ENCODE measurements around the gene RTN3.
"Not testable (repeated sequence)": the region's sequence is repeated elsewhere in the genome, so short reads cannot be mapped to it uniquely, and the experiment has no call there.

RTN3 gene

DNA sequence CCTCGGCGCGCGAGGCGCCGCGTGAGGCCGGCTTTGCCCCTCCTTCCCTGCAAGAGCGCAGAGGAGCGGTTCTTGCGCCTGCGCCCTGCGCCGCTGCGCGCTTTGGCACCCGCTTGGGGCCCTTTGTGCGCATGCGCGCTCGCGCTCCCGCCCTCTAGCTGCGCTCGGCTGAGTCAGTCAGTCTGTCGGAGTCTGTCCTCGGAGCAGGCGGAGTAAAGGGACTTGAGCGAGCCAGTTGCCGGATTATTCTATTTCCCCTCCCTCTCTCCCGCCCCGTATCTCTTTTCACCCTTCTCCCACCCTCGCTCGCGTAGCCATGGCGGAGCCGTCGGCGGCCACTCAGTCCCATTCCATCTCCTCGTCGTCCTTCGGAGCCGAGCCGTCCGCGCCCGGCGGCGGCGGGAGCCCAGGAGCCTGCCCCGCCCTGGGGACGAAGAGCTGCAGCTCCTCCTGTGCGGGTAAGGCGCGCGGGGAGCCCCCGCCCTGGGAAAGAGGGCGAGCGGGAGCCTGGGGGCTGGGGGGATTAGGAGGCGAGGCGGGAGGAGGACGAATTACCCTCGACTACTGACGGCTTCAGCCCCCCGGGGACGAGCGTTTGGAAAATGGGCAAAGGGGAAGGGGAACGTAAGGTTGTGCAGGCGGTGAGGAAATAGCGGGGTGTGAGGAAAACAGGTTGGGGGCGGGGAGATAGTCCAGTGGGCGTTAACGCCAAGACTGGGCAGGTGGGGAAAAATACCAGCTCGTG, at the start of gene RTN3:
Gene RTN3 (plus strand): TSS at position 180 of the 745 bp plus-strand sequence. CDS start 137 bp downstream, at position 317.
- DNase-seq: peak; percentile 97 to 98

- peak; percentile 55 to 75 for DNase-seq
Measured at GRCh38 chr11:63635762-63636465, 45.4 kb upstream of the RTN3 start.

- DNase-seq: not testable (repeated sequence)
Measured at GRCh38 chr11:63638436-63638835, 42.9 kb upstream of the RTN3 start.

DNA sequence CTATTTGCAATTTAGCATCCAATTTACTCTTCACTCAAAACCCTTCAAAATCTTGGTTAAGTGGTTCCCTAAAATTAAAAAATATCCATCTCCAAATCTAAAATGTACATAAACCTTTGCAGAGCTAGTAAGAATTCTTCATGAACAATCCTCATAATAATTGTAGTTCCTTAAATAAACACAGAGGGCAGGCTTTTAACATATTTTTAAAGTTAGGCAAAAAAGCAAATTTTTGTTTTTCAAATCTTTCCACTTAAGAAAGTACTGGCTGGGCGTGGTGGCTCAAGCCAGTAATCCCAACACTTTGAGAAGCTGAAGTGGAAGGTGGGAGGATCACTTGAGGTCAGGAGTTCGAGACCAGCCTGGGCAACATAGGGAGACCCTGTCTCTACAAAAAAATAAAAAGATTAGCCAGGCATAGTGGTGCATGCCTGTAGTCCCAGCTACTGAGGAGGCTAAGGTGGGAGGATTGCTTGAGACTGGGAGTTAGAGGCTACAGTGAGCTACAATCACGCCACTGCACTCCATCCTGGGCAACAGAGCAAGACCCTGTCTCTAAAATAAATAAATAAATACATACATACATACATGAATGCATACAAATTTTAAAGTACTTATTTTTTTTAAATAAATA, 42.0 kb upstream of the RTN3 start:
- no peak for DNase-seq

DNA sequence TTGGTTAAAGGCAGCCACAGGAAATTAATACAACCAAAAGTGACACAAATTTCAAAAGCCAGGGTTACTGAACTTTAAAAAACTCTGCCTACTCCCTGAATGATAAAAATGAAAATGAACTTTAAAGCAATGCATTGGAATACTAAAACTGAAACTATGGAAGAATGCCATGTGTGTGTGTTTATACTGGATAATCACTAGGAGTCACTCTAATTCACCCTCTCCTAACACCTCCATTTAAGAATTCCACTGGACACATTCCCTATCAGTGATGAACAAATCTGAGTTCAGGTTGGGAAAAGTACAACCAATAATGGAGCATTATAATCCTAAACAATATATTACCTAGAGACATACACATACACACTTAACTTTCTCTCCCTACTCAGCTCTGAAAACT, 39.6 kb upstream of the RTN3 start:
- no peak for DNase-seq

DNA sequence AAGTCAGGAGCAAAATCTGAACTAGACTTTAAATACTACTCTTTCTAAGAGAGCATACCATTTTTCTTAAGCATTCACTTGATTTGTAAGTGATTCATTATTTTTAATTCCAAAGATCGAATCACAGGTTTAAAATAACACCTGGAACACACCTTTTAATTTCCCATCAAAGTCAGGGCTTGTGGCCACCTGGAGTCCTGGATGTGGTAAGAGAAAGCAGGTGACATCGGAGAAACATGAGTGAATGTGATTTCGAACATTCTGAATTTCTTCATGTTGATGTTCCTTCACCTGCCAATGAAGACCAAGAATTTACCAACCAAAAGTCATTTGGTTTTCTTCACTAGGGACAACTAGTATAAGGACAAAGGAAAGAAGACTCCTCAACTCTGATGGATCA, 38.1 kb upstream of the RTN3 start:
- DNase-seq: no peak

DNA sequence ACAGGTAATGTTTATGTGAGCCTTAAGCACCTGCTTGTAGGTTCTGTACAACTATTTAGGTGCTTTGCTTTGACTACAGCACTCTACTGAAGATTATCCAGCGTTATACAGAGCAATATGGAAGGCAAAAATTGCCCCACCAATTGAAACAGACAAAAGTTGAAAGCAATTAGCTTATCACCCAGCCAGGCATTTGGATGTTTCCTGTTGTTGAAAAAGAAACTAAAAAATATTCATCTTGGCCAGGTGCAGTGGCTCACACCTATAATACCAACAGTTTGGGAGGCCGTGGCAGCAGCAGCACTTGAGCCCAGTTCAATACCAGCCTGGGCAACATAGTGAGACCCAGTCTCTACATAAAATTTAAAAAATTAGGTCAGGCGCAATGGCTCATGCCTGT, 28.6 kb upstream of the RTN3 start:
- no peak for DNase-seq

DNA sequence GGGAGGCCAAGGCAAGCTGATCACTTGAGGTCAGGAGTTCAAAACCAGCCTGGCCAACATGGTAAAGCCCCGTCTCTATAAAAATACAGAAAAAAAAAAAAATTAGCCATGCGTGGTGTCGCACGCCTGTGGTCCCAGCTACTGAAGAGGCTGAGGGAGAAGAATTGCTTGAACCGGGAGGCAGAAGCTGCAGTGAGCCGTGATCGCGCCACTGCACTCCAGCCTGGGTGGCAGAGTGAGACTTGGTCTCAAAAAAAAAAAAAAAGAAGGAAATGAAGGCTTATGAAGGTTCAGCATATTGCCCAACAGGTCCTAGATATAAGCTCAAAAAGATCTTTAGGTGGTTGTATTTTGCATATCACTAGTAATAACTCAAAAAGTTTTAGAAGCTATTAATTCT, 20.3 kb upstream of the RTN3 start:
- DNase-seq: no peak

GRCh38 chr11:63663809-63664208, 17.5 kb upstream of the RTN3 start:
- DNase-seq: no peak

GRCh38 chr11:63666874-63667273, 14.4 kb upstream of the RTN3 start:
- DNase-seq: no peak

DNA sequence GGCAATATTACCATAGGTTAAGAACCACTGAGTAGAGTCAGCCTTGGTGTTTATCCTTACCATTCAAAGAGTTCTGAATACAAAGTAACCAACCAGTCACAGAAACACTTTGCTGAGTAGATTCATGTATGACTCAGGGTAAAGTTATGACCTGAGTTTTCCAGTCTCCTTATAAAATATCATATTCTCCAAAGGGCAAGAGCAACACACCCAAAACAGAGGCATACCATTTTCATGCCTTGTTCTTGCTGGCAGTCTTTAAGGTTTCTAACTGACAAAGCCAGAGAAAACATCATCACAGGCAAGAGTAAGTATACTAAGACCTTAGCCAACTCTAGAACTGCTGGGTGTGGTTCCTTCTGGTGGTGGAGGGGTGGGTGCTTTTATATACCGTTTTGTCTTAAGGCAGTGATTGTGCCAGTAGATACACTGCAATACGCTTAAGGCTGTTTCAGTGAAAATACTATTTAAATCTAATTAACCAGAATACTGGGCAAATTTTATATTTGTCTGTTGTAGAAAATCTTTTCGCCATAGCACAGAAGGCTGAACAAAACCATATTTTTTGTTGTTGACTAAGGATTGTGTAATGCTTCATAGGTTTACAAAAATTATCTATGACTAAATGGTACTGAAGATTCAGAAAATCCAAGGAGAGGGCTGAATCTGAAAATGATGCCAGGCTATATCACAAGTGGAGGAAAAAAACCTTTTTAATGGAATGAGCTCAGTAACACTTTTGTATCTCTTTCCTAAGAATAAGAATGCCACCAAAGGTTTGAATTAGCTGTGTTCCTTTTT, 13.1 kb upstream of the RTN3 start:
- no peak for DNase-seq

GRCh38 chr11:63670096-63670432, 11.2 kb upstream of the RTN3 start:
- DNase-seq: no peak

DNA sequence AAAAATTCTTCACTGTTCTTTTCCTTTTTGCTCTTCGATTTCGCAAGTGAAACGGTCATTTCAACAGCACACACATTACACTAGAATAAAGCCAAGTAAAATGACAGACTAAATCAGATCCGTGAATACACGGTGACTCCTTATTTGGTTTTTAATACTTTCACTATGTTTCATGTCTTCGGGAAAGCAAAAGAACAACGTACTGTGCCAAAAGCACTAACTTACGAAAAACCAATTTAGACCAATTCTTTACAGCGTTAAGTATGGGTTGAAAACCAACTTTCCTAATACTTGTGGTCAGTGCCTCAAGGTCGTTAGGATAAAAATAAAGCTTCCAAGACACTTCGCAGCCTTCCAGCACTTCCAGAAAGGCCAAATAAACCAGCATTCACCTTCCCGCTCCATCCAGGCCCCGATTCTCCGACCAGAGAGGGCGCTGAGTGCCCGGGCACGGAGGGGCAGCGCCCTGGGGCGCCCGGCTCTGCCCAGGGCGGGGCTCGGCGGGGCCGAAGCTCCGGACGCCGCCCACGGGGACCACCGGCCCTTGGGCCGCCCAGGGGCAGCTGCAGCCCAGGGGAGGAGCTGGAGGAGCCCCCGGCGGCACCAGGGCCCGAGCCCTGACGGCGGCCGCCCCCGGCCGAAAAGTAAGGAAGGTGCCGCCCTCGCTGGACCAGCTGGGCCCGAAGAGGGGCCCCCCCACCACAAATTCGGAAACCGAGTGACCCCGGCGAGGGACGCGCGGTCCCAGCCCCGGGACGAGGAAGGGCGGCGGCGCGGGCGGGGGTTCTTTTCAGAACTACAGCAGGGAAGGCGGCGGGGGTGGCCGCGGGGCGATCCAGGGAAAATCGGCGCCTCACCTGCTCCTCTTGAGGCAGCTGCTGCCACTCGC, 10.6 kb upstream of the RTN3 start:
- DNase-seq: peak; percentile 23 to 34

- peak; percentile 96 to 98 for DNase-seq
Measured at GRCh38 chr11:63671322-63672155, 9.8 kb upstream of the RTN3 start, which contains the start of gene ATL3. Gene ATL3, minus strand, starts transcription at chr11:63671376. Its CDS starts 41 bp downstream, at chr11:63671335.

DNA sequence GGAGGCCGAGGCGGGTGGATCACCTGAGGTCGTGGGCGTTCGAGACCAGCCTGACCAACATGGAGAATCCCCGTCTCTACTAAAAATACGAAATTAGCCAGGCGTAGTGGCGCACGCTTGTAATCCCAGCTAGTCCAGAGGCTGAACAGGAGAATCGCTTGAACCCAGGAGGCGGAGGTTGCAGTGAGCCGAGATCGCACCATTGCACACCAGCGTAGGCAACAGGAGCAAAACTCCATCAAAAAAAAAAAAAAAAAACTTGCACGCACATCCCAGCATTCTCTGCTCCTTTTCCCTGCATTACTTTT, 9.2 kb upstream of the RTN3 start:
- no peak for DNase-seq

GRCh38 chr11:63672936-63673539, 8.3 kb upstream of the RTN3 start:
- DNase-seq: no peak

DNA sequence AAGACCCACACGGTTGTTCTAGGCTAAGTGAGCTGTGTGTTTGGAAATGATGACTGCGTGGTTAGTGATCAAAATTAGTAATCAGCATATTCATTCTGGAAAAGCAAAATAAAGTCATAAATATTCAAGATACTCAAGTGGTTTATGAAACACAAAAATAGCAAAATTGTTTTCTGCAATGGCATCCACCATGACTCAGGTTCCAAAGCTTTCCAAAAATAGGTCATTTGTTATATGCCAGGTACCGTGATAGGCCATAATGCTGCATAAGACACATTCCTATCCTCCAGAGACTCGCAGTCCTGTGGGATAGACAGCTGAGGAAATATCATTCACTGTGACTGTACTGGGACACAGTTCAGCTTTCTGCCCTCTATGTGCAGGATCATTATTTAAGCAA, 7.7 kb upstream of the RTN3 start:
- no peak for DNase-seq

DNA sequence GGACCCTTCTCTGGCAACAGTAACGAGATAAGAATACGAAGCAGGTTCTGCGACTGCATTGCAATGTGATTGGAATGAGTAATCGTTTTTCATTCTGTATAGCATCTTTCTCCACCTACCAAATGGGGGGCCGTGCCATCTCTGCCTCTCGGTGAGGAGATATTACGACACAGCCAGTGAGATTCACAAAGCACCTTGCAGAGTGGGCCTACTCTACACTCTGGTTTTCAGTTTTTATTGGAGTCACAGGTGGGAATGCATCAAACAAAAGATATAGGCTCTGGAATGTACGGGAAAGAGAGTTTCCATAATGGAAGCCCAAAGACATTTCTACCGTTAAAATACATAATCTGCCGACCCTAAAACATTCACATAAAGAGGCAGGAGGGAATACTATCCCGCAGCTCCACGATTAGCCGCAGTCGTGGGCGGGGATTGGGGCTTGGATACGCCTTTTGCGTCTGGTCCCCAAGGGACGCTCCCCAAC, 423 bp upstream of the RTN3 start:
- no peak for DNase-seq

DNA sequence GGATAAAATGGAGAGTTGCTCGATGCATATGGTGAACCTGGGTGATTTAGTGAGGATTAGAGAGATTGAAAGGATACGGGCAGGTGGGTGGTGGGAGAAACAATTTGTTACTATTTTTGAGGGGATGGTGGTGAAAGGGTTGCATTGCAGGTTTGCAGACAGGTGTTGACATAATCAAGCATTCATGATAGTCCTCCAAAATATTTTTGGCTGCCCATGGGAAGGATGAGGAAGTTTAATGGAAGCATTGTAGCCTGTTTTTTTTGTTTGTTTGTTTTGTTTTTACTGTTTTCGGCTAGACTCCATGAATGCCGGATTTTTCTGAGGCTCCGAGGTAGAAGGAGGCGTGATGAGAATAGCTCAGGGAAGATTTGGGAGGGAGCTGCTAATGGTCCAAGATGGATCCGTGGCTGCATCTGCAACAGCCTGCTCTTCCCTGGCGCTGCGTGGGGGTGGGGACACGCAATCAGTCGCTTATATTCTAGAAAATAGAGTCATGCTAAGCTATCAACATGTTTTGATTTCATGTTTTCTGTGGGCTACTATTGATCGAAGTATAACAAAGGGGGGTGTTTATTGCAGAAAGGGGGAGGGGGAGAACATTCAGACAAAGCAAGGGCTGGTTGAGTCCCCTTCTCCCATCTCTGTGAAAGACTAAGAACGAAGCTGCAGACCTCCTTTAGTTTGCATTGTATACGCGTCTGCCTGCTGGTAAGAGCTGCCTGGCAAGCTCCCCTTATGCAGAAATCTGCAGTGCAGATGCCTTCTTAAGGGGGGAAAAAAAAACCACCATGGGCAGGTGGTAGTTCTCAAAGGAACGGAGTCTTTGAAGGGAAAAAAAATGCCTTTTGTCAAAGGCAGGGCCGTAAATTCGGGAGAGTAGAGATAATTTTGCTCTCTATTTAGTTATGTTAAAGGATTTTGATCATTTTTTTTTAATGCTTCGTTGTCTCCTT, 1.0 kb downstream of the RTN3 start:
- no peak for DNase-seq

All from activated CD4-positive, alpha-beta T cell treated with anti-CD3 and anti-CD28 coated beads for 4 hours (primary cell).